WTC11 (cell line): ENCODE data around the gene DEPDC1B. TPM values are rescaled to one million over a fixed set of nuclear protein-coding genes. Genes with fewer than 3 reads are reported as not detected.

Experiments
- ATAC-seq: fragments of 200-7000 bp; cut with Tn5 transposase; 2 replicates; pipeline ENCODE4 v1.10.0; 2021; ENCODE audit warnings: mild to moderate bottlenecking, moderate library complexity
- CTCF ChIA-PET: fragments of 300-600 bp; sonication (Branson Sonifier 250); formaldehyde crosslinking; loops from one replicate; lab custom pipeline; 2021; ENCODE audit warnings: antibody characterized with exemption; lab: Charles Lee
- POLR2A ChIA-PET: fragments of 350-600 bp; sonication (Branson Sonifier 250); formaldehyde crosslinking; loops from one replicate; lab custom pipeline; 2021; ENCODE audit warnings: antibody characterized with exemption; lab: Charles Lee
- DNase-seq: peaks from one replicate; pipeline ENCODE4 v3.0.0; 2021; ENCODE audit warnings: low spot score
- H3K27ac Mint-ChIP-seq: 2 replicates; pipeline ENCODE4 v1.8.0; 2021; ENCODE audit warnings: mixed read lengths
- H3K27me3 Mint-ChIP-seq: 2 replicates; pipeline ENCODE4 v1.8.0; 2021; ENCODE audit warnings: low read depth, mild to moderate bottlenecking, moderate library complexity, mixed read lengths
- H3K36me3 Mint-ChIP-seq: 2 replicates; pipeline ENCODE4 v1.8.0; 2021; ENCODE audit warnings: mixed read lengths
- H3K4me1 Mint-ChIP-seq: 2 replicates; pipeline ENCODE4 v1.8.0; 2022; ENCODE audit warnings: mixed read lengths
- H3K4me3 Mint-ChIP-seq: 2 replicates; pipeline ENCODE4 v1.8.0; 2021; ENCODE audit warnings: mild to moderate bottlenecking, moderate library complexity, mixed read lengths
- H3K9me3 Mint-ChIP-seq: 2 replicates; pipeline ENCODE4 v1.8.0; 2021; ENCODE audit warnings: mixed read lengths
- CREB1 ChIP-seq: sonication (generic); formaldehyde crosslinking; IDR thresholded peaks from 2 replicates; pipeline ENCODE4 v1.8.0; 2023; ENCODE audit warnings: mild to moderate bottlenecking, missing genetic modification reagents
- CREM ChIP-seq: sonication (generic); formaldehyde crosslinking; IDR thresholded peaks from 2 replicates; pipeline ENCODE4 v1.8.1; 2022; ENCODE audit warnings: mild to moderate bottlenecking, missing genetic modification reagents, moderate library complexity
- ELF4 ChIP-seq: sonication (generic); formaldehyde crosslinking; IDR thresholded peaks from 2 replicates; pipeline ENCODE4 v1.8.1; 2022; ENCODE audit warnings: low read depth, mild to moderate bottlenecking, moderate library complexity, missing genetic modification reagents
- ETV6 ChIP-seq: sonication (generic); formaldehyde crosslinking; IDR thresholded peaks from 2 replicates; pipeline ENCODE4 v1.8.1; 2022; ENCODE audit warnings: mild to moderate bottlenecking, missing genetic modification reagents
- GRHL2 ChIP-seq: fragments of 250-450 bp; sonication (Bioruptor Pico); IDR thresholded peaks from 2 replicates; pipeline ENCODE4 v1.8.0; 2022; ENCODE audit warnings: mild to moderate bottlenecking, moderate library complexity; ENCODE audit not compliant: insufficient replicate concordance, severe bottlenecking
- JAZF1 ChIP-seq: fragments of 250-450 bp; sonication (Bioruptor Pico); IDR thresholded peaks from 2 replicates; pipeline ENCODE4 v1.9.0; 2021; ENCODE audit warnings: moderate library complexity, mild to moderate bottlenecking, inconsistent platforms
- NFATC4 ChIP-seq: fragments of 250-450 bp; sonication (Bioruptor Pico); IDR thresholded peaks from 2 replicates; pipeline ENCODE4 v1.9.0; 2021; ENCODE audit warnings: mild to moderate bottlenecking
- ZNF219 ChIP-seq: sonication (generic); formaldehyde crosslinking; IDR thresholded peaks from 2 replicates; pipeline ENCODE4 v1.8.0; 2023; ENCODE audit warnings: missing genetic modification reagents, mild to moderate bottlenecking, borderline replicate concordance
- ZNF317 ChIP-seq: sonication (generic); formaldehyde crosslinking; IDR thresholded peaks from 2 replicates; pipeline ENCODE4 v1.8.1; 2023; ENCODE audit warnings: low read depth, mild to moderate bottlenecking, moderate library complexity, missing genetic modification reagents, borderline replicate concordance
- ZNF671 ChIP-seq: fragments of 250-450 bp; sonication (Bioruptor Pico); IDR thresholded peaks from 2 replicates; pipeline ENCODE4 v1.8.0; 2021; ENCODE audit warnings: mild to moderate bottlenecking
- total RNA-seq: library from RNA; stranded (reverse); gene quantifications from 3 replicates; pipeline ENCODE4 v1.2.3, GENCODE V29; 2021
- TF ChIP-seq, protein P1 (sequence below): sonication (generic); formaldehyde crosslinking; IDR thresholded peaks from 2 replicates; pipeline ENCODE4 v1.8.0; 2023; ENCODE audit warnings: mild to moderate bottlenecking, missing genetic modification reagents
- TF ChIP-seq, protein P2 (sequence below): sonication (generic); formaldehyde crosslinking; IDR thresholded peaks from 2 replicates; pipeline ENCODE4 v1.8.1; 2022; ENCODE audit warnings: missing genetic modification reagents, borderline replicate concordance
- TF ChIP-seq, protein P3 (sequence below): sonication (generic); formaldehyde crosslinking; IDR thresholded peaks from 2 replicates; pipeline ENCODE4 v1.8.1; 2022; ENCODE audit warnings: low read depth, missing genetic modification reagents, borderline replicate concordance
- TF ChIP-seq, protein P4 (sequence below): sonication (generic); formaldehyde crosslinking; IDR thresholded peaks from 2 replicates; pipeline ENCODE4 v1.8.0; 2022; ENCODE audit warnings: mild to moderate bottlenecking, missing genetic modification reagents
- TF ChIP-seq, protein P5 (sequence below): fragments of 200-600 bp; IDR thresholded peaks from 2 replicates; pipeline ENCODE4 v1.8.0; 2022; ENCODE audit warnings: antibody characterized with exemption
- TF ChIP-seq, protein P6 (sequence below): fragments of 250-450 bp; sonication (Bioruptor Pico); IDR thresholded peaks from 2 replicates; pipeline ENCODE4 v1.9.0; 2021; ENCODE audit warnings: mild to moderate bottlenecking

The DEPDC1B gene
- total RNA-seq, 1 experiment from 2014 or later, result 55.1 TPM

DNA sequence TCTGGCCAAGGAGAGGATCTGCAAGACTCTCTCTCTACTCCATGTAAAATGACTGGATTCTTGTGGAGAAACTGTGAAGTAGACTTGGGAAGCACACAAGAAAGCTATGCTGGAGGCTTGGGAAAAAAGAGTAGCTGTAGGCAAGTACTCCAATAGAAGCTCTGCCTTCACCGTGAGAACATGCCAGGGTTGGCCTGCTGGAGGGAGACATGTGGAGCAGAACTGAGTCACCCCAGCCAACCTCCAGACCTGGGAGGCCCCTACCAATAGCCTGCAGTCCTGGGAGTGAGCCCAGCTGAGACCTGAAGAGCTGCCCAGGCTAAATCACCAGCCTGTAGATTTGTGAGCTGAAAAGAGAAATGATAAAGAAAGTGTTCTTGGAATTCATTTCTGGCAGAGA is 66.6 kb downstream of the DEPDC1B start (continued):
- TF ChIP-seq ZNF219 (CRISPR knock-in tag), result no peak
- TF ChIP-seq CREB1 (CRISPR knock-in tag), result no peak
- TF ChIP-seq GRHL2 (CRISPR knock-in tag), result no peak
- TF ChIP-seq CREM (CRISPR knock-in tag), result no peak
- TF ChIP-seq, protein P1, sequence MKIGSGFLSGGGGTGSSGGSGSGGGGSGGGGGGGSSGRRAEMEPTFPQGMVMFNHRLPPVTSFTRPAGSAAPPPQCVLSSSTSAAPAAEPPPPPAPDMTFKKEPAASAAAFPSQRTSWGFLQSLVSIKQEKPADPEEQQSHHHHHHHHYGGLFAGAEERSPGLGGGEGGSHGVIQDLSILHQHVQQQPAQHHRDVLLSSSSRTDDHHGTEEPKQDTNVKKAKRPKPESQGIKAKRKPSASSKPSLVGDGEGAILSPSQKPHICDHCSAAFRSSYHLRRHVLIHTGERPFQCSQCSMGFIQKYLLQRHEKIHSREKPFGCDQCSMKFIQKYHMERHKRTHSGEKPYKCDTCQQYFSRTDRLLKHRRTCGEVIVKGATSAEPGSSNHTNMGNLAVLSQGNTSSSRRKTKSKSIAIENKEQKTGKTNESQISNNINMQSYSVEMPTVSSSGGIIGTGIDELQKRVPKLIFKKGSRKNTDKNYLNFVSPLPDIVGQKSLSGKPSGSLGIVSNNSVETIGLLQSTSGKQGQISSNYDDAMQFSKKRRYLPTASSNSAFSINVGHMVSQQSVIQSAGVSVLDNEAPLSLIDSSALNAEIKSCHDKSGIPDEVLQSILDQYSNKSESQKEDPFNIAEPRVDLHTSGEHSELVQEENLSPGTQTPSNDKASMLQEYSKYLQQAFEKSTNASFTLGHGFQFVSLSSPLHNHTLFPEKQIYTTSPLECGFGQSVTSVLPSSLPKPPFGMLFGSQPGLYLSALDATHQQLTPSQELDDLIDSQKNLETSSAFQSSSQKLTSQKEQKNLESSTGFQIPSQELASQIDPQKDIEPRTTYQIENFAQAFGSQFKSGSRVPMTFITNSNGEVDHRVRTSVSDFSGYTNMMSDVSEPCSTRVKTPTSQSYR, result no peak
- TF ChIP-seq ZNF671, result no peak
- no peak for TF ChIP-seq ELF4 (CRISPR knock-in tag)
- no peak for TF ChIP-seq ETV6 (CRISPR knock-in tag)
- TF ChIP-seq, protein P2, sequence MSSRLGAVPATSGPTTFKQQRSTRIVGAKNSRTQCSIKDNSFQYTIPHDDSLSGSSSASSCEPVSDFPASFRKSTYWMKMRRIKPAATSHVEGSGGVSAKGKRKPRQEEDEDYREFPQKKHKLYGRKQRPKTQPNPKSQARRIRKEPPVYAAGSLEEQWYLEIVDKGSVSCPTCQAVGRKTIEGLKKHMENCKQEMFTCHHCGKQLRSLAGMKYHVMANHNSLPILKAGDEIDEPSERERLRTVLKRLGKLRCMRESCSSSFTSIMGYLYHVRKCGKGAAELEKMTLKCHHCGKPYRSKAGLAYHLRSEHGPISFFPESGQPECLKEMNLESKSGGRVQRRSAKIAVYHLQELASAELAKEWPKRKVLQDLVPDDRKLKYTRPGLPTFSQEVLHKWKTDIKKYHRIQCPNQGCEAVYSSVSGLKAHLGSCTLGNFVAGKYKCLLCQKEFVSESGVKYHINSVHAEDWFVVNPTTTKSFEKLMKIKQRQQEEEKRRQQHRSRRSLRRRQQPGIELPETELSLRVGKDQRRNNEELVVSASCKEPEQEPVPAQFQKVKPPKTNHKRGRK (CRISPR knock-in tag), result no peak
- TF ChIP-seq, protein P3, sequence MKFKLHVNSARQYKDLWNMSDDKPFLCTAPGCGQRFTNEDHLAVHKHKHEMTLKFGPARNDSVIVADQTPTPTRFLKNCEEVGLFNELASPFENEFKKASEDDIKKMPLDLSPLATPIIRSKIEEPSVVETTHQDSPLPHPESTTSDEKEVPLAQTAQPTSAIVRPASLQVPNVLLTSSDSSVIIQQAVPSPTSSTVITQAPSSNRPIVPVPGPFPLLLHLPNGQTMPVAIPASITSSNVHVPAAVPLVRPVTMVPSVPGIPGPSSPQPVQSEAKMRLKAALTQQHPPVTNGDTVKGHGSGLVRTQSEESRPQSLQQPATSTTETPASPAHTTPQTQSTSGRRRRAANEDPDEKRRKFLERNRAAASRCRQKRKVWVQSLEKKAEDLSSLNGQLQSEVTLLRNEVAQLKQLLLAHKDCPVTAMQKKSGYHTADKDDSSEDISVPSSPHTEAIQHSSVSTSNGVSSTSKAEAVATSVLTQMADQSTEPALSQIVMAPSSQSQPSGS (CRISPR knock-in tag), result no peak

DNA sequence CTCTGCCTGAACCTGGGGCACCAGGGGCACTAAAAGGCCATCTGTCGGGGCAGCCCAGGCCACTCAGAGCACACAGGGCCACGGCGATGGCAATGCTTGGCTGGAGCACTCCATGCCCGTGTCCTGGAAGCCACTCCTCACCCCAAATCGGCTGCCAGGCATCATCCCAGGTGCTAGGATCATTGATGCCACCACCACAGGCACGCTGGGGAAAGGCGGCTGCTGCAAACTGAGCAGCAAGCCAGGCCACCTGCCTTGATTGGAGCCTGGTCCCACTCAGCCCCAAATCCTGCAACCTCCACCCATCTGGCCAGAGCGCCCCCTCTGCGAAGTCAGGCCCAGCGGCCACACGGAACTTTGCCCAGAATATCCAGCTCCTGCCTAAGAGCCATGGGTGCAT is 67.8 kb downstream of the DEPDC1B start:
- ATAC-seq (no peak), DNase-seq (no peak)
- ChIA-PET CTCF (interaction anchor here (1.7 kb wide), 1 partner anchor 37 kb away, joined by 5 read pairs; no protein-coding TSS in a partner anchor), POLR2A (no interaction called here)
- H3K27ac Mint-ChIP-seq, result no peak overlapping the region
- TF ChIP-seq JAZF1, result no peak
- TF ChIP-seq, protein P3 (CRISPR knock-in tag), result no peak
- TF ChIP-seq NFATC4 (CRISPR knock-in tag), result no peak
- TF ChIP-seq, protein P4, sequence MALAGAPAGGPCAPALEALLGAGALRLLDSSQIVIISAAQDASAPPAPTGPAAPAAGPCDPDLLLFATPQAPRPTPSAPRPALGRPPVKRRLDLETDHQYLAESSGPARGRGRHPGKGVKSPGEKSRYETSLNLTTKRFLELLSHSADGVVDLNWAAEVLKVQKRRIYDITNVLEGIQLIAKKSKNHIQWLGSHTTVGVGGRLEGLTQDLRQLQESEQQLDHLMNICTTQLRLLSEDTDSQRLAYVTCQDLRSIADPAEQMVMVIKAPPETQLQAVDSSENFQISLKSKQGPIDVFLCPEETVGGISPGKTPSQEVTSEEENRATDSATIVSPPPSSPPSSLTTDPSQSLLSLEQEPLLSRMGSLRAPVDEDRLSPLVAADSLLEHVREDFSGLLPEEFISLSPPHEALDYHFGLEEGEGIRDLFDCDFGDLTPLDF (CRISPR knock-in tag), result no peak
- no peak for TF ChIP-seq ZNF317 (CRISPR knock-in tag)
- TF ChIP-seq, protein P5, sequence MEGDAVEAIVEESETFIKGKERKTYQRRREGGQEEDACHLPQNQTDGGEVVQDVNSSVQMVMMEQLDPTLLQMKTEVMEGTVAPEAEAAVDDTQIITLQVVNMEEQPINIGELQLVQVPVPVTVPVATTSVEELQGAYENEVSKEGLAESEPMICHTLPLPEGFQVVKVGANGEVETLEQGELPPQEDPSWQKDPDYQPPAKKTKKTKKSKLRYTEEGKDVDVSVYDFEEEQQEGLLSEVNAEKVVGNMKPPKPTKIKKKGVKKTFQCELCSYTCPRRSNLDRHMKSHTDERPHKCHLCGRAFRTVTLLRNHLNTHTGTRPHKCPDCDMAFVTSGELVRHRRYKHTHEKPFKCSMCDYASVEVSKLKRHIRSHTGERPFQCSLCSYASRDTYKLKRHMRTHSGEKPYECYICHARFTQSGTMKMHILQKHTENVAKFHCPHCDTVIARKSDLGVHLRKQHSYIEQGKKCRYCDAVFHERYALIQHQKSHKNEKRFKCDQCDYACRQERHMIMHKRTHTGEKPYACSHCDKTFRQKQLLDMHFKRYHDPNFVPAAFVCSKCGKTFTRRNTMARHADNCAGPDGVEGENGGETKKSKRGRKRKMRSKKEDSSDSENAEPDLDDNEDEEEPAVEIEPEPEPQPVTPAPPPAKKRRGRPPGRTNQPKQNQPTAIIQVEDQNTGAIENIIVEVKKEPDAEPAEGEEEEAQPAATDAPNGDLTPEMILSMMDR, result no peak
- TF ChIP-seq, protein P6, sequence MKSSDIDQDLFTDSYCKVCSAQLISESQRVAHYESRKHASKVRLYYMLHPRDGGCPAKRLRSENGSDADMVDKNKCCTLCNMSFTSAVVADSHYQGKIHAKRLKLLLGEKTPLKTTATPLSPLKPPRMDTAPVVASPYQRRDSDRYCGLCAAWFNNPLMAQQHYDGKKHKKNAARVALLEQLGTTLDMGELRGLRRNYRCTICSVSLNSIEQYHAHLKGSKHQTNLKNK (CRISPR knock-in tag), result no peak
- H3K4me1 Mint-ChIP-seq, result no peaks in the 10 kb centered on the region
- no peak overlapping the region for H3K4me3 Mint-ChIP-seq
- no peaks in the 10 kb centered on the region for H3K27me3 Mint-ChIP-seq
- no peaks in the 10 kb centered on the region for H3K9me3 Mint-ChIP-seq
- H3K36me3 Mint-ChIP-seq, result peaks cover 42% of the 10 kb centered on the region
